Nephron (organoid): Measurements from ENCODE around the gene NRIP2.
"Not testable (repeated sequence)": the region's sequence is repeated elsewhere in the genome, so short reads cannot be mapped to it uniquely, and the experiment has no call there.

Experiments used
- H3K27ac Mint-ChIP-seq, 3 experiments: 2 replicates each; pipeline ENCODE4 v1.8.0; 2020; ENCODE audit warnings: mixed read lengths in 3 of 3, mild to moderate bottlenecking in 2 of 3, moderate library complexity in 1 of 3
- H3K27me3 Mint-ChIP-seq: 2 replicates; pipeline ENCODE4 v1.8.0; 2021; ENCODE audit warnings: low read depth, mild to moderate bottlenecking, moderate library complexity, mixed read lengths
- H3K36me3 Mint-ChIP-seq: 2 replicates; pipeline ENCODE4 v1.8.0; 2020; ENCODE audit warnings: low read depth, mixed read lengths
- H3K4me1 Mint-ChIP-seq: 2 replicates; pipeline ENCODE4 v1.8.0; 2020; ENCODE audit warnings: mixed read lengths
- H3K4me3 Mint-ChIP-seq, 3 experiments: 2 replicates each; pipeline ENCODE4 v1.8.0; 2020; ENCODE audit warnings: mild to moderate bottlenecking in 3 of 3, mixed read lengths in 3 of 3, moderate library complexity in 2 of 3
- H3K9me3 Mint-ChIP-seq: 2 replicates; pipeline ENCODE4 v1.8.0; 2020; ENCODE audit warnings: mixed read lengths
- CTCF ChIP-seq, 3 experiments: fragments of 200-600 bp; sonication (generic); IDR thresholded peaks; one replicate each; pipeline ENCODE4 v1.5.0; 2021; ENCODE audit warnings: antibody characterized with exemption in 3 of 3; ENCODE audit not compliant: unreplicated experiment in 3 of 3

Gene NRIP2

GRCh38 chr12:2864198-2864597, 29.4 kb upstream of the NRIP2 start:
- no peak for TF ChIP-seq CTCF (IDR thresholded peaks at IDR 0.05; ENCODE audit: unreplicated experiment in 3 of 3)
- no peaks in the 10 kb centered on the region for H3K4me1 Mint-ChIP-seq
- no peak overlapping the region for H3K27ac Mint-ChIP-seq
- no peak overlapping the region for H3K4me3 Mint-ChIP-seq
- H3K27me3 Mint-ChIP-seq: no peaks in the 10 kb centered on the region
- no peaks in the 10 kb centered on the region for H3K9me3 Mint-ChIP-seq
- H3K36me3 Mint-ChIP-seq: peaks cover 59% of the 10 kb centered on the region

GRCh38 chr12:2863402-2863801, 28.6 kb upstream of the NRIP2 start:
- H3K4me3 Mint-ChIP-seq, H3K9me3 Mint-ChIP-seq, H3K27ac Mint-ChIP-seq, H3K27me3 Mint-ChIP-seq, H3K4me1 Mint-ChIP-seq: not testable (repeated sequence)
- H3K36me3 Mint-ChIP-seq: peaks cover 61% of the 10 kb centered on the region

- TF ChIP-seq CTCF (IDR thresholded peaks at IDR 0.05; ENCODE audit: unreplicated experiment in 3 of 3): no peak
- H3K27ac Mint-ChIP-seq: no peak overlapping the region
- H3K9me3 Mint-ChIP-seq: no peaks in the 10 kb centered on the region
- H3K4me1 Mint-ChIP-seq: peaks cover 4% of the 10 kb centered on the region
- H3K27me3 Mint-ChIP-seq: no peaks in the 10 kb centered on the region
- no peak overlapping the region for H3K4me3 Mint-ChIP-seq
- peaks cover 56% of the 10 kb centered on the region for H3K36me3 Mint-ChIP-seq
These were observed 28.0 kb upstream of the NRIP2 start for GRCh38 chr12:2862876-2863275.

DNA sequence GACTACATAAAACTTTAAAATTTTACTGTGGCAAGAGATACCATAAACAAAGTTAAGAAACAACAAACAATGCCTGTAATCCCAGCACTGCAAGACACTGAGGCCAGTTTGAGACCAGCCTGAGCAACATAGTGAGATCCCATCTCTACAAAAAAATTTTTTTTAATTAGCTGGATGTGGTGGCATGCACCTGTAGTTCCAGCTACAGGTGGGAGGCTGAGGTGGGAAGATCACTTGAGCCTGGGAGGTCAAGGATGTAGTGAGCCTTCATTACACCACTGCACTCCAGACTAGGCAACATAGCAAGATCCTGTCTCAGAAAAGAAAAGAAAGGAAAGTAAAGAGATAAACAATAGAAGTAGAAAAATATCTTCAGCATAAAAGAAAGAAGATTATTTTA, 25.3 kb upstream of the NRIP2 start:
- Mint-ChIP-seq H3K27ac (no peak overlapping the region), H3K27me3 (no peaks in the 10 kb centered on the region), H3K4me1 (peaks cover 11% of the 10 kb centered on the region), H3K9me3 (no peaks in the 10 kb centered on the region), H3K36me3 (peaks cover 43% of the 10 kb centered on the region), H3K4me3 (no peak overlapping the region)
- no peak for TF ChIP-seq CTCF (IDR thresholded peaks at IDR 0.05; ENCODE audit: unreplicated experiment in 3 of 3)

GRCh38 chr12:2858944-2859421, 24.1 kb upstream of the NRIP2 start:
- Mint-ChIP-seq H3K27me3 (peaks cover 4% of the 10 kb centered on the region), H3K9me3 (no peaks in the 10 kb centered on the region), H3K4me3 (no peak overlapping the region), H3K36me3 (peaks cover 34% of the 10 kb centered on the region), H3K27ac (peak overlapping the region in 2 of 3 experiments; percentile 34 to 67), H3K4me1 (peaks cover 11% of the 10 kb centered on the region)
- TF ChIP-seq CTCF (IDR thresholded peaks at IDR 0.05; ENCODE audit: unreplicated experiment in 3 of 3): no peak

DNA sequence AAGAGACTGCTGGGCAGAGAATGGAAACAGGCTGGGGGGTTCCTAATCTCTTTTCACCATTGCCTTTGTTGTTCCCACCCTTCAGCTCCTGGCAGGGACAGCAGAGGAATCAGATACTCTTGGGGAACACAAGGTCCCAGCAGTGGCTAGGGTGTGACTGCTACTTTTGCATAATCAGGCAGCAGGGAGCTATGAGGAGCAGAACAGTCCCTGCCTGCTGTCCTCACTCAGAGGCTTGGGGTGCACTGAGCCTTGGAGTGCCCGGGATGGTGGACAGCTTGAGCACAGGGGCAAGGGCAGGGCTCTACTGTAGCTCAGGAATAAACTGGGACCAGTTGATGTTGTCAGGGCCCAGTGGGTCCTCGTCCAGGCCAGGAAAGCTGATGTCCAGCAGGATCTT, 23.5 kb upstream of the NRIP2 start:
- H3K4me1 Mint-ChIP-seq: peaks cover 15% of the 10 kb centered on the region
- TF ChIP-seq CTCF (IDR thresholded peaks at IDR 0.05; ENCODE audit: unreplicated experiment in 3 of 3): no peak
- no peaks in the 10 kb centered on the region for H3K9me3 Mint-ChIP-seq
- H3K27ac Mint-ChIP-seq: peak overlapping the region in 2 of 3 experiments; percentile 34 to 67
- peaks cover 30% of the 10 kb centered on the region for H3K36me3 Mint-ChIP-seq
- H3K27me3 Mint-ChIP-seq: peaks cover 5% of the 10 kb centered on the region
- H3K4me3 Mint-ChIP-seq: no peak overlapping the region
